Activated CD8-positive, alpha-beta memory T cell treated with anti-CD3 and anti-CD28 coated beads for 48 hours (primary cell): Measurements from ENCODE around the gene CLRN2.

ENCODE experiments used
- DNase-seq, 3 experiments: peaks; one replicate each; pipeline ENCODE4 v3.0.0-alpha.2; 2020; ENCODE audit warnings: low read depth in 2 of 3, low spot score in 2 of 3

Gene CLRN2

GRCh38 chr4:17514865-17515264 is at the start of gene CLRN2:
CLRN2 (plus strand) TSS chr4:17515165; CDS start chr4:17515267, 102 bp downstream.
- DNase-seq = no peak

GRCh38 chr4:17468619-17469221 is 46.2 kb upstream of the CLRN2 start:
- no peak for DNase-seq

GRCh38 chr4:17469931-17470674 is 44.9 kb upstream of the CLRN2 start:
- DNase-seq = no peak

- DNase-seq = no peak
Observed at GRCh38 chr4:17475481-17475880, 39.5 kb upstream of the CLRN2 start.

- no peak for DNase-seq
Observed at GRCh38 chr4:17476853-17477252, 38.1 kb upstream of the CLRN2 start.

- DNase-seq = no peak
Observed at GRCh38 chr4:17477774-17478472, 37.0 kb upstream of the CLRN2 start.

- no peak for DNase-seq
Observed at GRCh38 chr4:17480210-17480927, 34.6 kb upstream of the CLRN2 start.

GRCh38 chr4:17480955-17481354 is 34.0 kb upstream of the CLRN2 start:
- DNase-seq = no peak

- DNase-seq = no peak
Observed at GRCh38 chr4:17482716-17483115, 32.2 kb upstream of the CLRN2 start.

- no peak for DNase-seq
Observed at GRCh38 chr4:17489123-17489522, 25.8 kb upstream of the CLRN2 start.

GRCh38 chr4:17489721-17490120 is 25.2 kb upstream of the CLRN2 start:
- DNase-seq = no peak

GRCh38 chr4:17490575-17491059 is 24.3 kb upstream of the CLRN2 start:
- DNase-seq = no peak

GRCh38 chr4:17491196-17491595 is 23.8 kb upstream of the CLRN2 start:
- DNase-seq = no peak

- DNase-seq = no peak
Observed at GRCh38 chr4:17492058-17492741, 22.8 kb upstream of the CLRN2 start.

- DNase-seq = no peak
Observed at GRCh38 chr4:17492876-17493275, 22.1 kb upstream of the CLRN2 start.

- no peak for DNase-seq
Observed at GRCh38 chr4:17493619-17494018, 21.3 kb upstream of the CLRN2 start.

- DNase-seq = no peak
Observed at GRCh38 chr4:17494258-17495190, 20.4 kb upstream of the CLRN2 start.

- DNase-seq = no peak
Observed at GRCh38 chr4:17497890-17498523, 17.0 kb upstream of the CLRN2 start.

- no peak for DNase-seq
Observed at GRCh38 chr4:17500574-17500973, 14.4 kb upstream of the CLRN2 start.
